ENCODE measurements around the gene VOPP1. TPM values are rescaled to one million over a fixed set of nuclear protein-coding genes. Genes with fewer than 3 reads are reported as not detected.
A peak's percentile ranks its signal among the peaks of the same experiment; 100 is the strongest.
"Not testable (repeated sequence)": the region's sequence is repeated elsewhere in the genome, so short reads cannot be mapped to it uniquely, and the experiment has no call there.

The VOPP1 gene
- total RNA-seq, 2 experiments from 2014 or later = 51.4 to 52.7 TPM

DNA sequence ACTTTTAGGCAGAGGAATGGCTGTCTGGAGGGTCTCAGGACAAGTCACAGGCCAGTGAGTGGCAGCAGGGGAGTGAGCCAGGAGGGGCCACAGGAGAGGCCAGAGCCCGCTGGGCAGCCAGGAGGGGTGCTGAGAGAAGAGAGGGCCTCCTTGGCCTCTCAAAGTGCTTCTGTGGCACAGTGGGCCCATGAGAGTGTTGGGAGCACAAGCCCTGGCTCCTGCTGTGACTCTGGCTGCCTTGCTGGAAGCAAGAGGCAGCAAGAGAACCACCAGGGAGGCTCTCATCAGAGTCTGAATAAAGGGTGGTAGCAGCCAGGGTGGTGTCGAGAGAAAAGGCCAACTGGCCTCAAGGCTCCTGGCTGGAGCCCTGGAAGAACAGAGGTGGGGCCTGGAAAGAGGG is 91.1 kb downstream of the VOPP1 start:
- no peak overlapping the region for H3K27ac Mint-ChIP-seq
- peak; percentile 13 for DNase-seq
- peaks cover 15% of the 10 kb centered on the region for H3K36me3 Mint-ChIP-seq (ENCODE audit: low read depth)
- ChIA-PET CTCF (no interaction called here), POLR2A (no interaction called here)
- H3K27me3 Mint-ChIP-seq = no peaks in the 10 kb centered on the region
- peaks cover 29% of the 10 kb centered on the region for H3K4me1 Mint-ChIP-seq
- no peak overlapping the region for H3K4me3 Mint-ChIP-seq
- no peaks in the 10 kb centered on the region for H3K9me3 Mint-ChIP-seq

DNA sequence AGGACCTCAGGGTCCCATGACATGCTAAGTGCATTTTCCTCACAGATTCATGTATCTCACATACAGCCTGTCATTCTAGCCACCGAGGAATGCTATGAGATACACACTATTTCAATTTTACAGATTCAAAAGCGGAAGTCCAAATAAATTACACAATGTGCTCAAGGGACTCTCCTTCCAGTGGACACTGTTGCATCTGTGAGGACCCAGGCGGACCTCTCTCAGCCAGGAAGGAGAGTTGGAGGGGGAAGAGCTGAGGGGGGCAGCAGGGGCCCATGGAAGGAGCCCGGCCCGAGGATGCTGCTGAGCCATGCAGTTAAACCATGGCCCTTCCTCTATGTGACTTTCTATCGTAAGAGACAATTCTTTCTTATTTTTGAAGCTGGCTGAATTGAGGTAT is 93.6 kb downstream of the VOPP1 start:
- Mint-ChIP-seq H3K9me3 (no peaks in the 10 kb centered on the region), H3K4me3 (no peak overlapping the region), H3K27ac (no peak overlapping the region), H3K27me3 (peaks cover 1% of the 10 kb centered on the region), H3K36me3 (ENCODE audit: low read depth) (peaks cover 15% of the 10 kb centered on the region), H3K4me1 (peaks cover 49% of the 10 kb centered on the region)
- ChIA-PET POLR2A (interaction anchor here (1.5 kb wide), 1 partner anchor 56 kb away, joined by 3 read pairs; no protein-coding TSS in a partner anchor), CTCF (interaction anchor here (0.6 kb wide), 1 partner anchor 10 kb away, joined by 4 read pairs; no protein-coding TSS in a partner anchor)
- peak; percentile 4 for DNase-seq

DNA sequence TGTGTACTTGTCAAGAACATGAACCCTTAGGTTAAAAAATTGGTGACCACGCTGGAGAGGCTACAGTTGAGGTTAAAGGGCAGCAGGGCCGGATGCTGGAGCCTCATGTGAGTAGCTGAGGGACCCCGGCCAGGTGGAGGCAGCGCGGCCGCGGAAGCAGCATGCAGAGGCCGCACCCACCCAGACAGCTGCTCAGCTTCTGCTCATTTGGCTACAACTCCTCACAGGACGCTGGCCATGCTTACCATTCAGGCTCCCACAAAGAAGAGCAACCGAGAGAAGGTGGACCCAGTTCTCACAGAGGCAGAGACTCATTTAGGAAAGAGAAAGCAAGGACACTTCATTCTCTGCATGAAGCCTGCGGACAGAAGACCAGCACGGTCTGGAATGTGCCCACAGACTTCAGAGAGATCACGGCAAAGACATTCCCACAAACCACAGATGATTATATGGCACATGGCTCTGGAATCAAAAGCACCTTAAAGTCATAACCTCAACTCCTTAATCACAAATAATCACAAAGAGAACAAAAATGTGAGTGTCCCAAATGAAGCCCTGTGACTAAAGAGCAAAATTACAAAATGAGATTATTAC is 94.4 kb downstream of the VOPP1 start:
- Mint-ChIP-seq H3K27ac (no peak overlapping the region), H3K27me3 (peaks cover 1% of the 10 kb centered on the region), H3K9me3 (no peaks in the 10 kb centered on the region), H3K4me3 (no peak overlapping the region), H3K4me1 (peaks cover 44% of the 10 kb centered on the region), H3K36me3 (ENCODE audit: low read depth) (peaks cover 15% of the 10 kb centered on the region)
- peak; percentile 3 for DNase-seq
- POLR2A ChIA-PET = interaction anchor here (1.5 kb wide), 1 partner anchor 57 kb away, joined by 3 read pairs; no protein-coding TSS in a partner anchor
- CTCF ChIA-PET = no interaction called here

DNA sequence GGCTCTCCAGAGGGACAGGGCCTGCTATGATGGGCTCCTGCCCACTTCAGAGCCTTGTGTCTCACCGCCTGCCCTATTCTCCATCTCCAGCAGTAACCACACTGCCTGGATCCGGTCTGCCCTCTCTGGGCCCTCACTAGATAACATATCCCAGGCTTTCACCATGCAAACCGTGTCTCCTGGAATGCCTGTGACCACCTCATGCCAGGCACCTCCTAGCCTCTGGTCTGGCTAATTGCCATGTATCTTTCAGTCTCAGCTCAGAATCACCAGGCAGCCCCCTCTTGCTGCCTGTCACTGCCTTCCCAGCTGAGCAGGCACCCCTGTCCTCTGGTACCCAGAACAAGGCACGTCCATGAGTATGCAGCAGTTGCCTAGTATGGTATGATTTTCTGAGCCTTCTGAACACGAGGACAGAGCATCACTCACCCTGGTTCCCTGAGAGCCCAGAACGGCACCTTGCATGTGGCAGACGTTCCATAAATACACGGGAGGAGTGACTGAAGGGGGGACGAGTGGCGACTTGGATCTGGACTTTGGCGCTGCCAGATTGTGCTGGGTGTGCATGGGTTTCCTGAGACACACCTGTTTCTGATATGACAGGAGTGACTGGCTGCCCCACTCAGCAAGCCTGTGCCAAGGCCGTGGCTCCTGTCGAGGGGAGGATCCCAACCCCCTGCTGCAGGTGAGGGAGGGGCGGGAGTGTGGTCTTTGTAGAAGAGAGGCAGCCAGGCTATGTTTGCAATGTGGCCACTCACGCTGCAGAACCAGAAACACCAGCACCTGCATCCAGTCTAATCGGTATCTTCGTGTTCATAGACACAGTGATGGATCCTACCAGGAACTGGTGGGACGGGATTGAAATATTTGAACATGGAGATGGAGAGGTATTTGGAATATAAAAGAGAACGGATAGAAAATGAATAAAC is 95.2 kb downstream of the VOPP1 start:
- Mint-ChIP-seq H3K27ac (no peak overlapping the region), H3K4me3 (no peak overlapping the region), H3K4me1 (peaks cover 42% of the 10 kb centered on the region), H3K36me3 (ENCODE audit: low read depth) (peaks cover 15% of the 10 kb centered on the region), H3K9me3 (no peaks in the 10 kb centered on the region), H3K27me3 (peaks cover 1% of the 10 kb centered on the region)
- CTCF ChIA-PET = no interaction called here
- POLR2A ChIA-PET = interaction anchor here (1.0 to 1.1 kb wide), 3 partner anchors 10 to 57 kb away, joined by 3 to 6 read pairs (median 3); no protein-coding TSS in a partner anchor
- peak; percentile 10 for DNase-seq

DNA sequence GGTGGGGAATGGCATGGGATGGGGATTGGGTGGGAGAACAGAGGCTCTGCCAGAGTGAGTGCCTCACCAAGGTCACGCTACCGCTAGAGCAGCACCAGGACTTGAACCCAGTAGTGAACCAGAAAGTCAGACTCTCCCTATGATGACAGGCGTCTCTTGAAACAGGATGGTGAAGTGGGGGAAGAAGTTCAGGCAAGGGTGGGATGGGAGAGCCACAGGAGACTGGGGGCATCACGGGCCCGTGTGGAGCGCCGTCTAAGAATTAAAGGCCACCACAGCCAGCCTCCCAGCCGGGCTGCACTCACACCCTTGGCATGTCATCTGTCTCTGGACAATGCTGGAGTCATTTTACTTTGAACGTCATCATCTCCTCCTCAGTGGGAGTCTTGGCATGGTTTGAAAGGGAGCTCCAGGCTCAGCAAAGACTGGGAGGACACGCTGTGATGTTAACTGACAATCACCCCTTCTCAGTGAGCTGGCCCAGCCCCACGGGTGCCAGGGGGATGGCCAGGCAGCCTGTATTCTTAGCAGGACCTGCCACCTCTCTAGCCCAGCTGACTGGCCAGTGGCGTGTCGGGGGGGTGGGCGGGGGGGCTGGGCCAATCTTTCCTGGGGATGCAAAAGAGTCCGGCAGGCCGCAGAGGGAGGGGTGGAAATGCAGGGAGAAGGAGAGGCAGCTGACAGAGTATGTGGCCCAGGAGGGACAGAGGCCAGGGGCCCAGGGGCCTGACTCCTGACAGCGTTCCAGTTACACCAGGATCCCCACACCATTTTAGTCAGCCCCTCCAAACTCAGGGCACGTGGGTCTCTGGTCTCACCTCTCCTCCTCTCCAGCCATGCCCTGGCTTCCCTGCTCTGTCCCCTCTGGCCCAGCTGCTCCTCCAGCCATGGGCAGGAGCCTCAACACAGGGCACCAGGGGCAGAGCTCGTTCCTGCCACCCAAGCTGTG is 96.2 kb downstream of the VOPP1 start:
- no peak overlapping the region for H3K4me3 Mint-ChIP-seq
- H3K27me3 Mint-ChIP-seq = peaks cover 1% of the 10 kb centered on the region
- DNase-seq = peak; percentile 11

DNA sequence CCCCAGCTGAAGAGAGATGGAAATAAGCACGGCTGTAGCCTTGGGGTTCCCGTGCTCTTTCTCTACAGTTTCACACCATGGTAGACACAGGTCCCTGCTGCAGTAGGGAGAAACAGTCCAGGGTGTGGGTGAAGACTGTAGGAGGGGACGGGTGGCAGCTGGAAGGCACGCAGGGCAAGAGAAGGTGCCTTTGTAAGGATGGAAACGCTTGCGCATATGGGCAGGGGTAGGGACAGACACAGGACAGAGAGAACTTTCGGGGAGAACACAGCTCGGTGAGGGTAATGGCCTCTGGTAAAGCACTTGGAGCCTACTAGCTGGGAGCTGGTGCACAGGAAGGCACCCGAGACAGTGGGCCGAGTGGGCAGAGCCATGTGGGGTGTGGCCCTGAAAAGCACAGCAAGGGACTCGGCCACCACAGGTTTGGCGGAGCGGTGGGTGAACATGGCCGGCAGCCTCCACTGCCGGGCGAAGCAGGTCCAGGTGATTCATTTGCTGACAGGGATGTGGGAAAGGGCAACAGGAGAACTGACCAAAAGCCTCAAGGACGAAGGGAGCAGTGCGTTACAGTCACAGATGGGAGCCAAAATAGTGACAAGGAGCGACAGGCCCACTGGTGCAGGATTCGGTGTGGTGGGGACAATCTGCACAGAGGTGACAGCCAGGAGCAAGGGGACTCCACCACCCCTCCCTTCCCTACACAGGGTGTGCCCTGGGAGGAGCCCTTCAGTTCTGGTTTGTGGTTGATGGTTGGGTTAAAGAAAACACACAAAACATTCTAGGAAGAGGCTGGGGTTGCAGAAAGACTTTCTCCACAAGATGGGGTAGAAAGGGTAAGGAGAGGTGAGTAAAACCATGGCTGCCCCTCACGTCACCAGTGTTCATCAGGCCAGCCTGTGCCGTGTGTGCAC is 97.1 kb downstream of the VOPP1 start:
- DNase-seq = peak; percentile 40
- Mint-ChIP-seq H3K4me3 (no peak overlapping the region), H3K27me3 (peaks cover 1% of the 10 kb centered on the region), H3K9me3 (no peaks in the 10 kb centered on the region), H3K27ac (peak overlapping the region; percentile 8), H3K4me1 (peaks cover 40% of the 10 kb centered on the region), H3K36me3 (ENCODE audit: low read depth) (peaks cover 17% of the 10 kb centered on the region)
- ChIA-PET POLR2A (interaction anchor here (0.6 to 1.4 kb wide), 3 partner anchors 59 to 167 kb away, joined by 3 to 7 read pairs (median 6); no protein-coding TSS in a partner anchor), CTCF (no interaction called here)

More for the DNA sequence above, 96.2 kb downstream of the VOPP1 start:
- ChIA-PET POLR2A (interaction anchor here (1.0 to 1.1 kb wide), 3 partner anchors 9 to 58 kb away, joined by 3 to 6 read pairs (median 3); no protein-coding TSS in a partner anchor), CTCF (no interaction called here)
- peaks cover 19% of the 10 kb centered on the region for H3K36me3 Mint-ChIP-seq (ENCODE audit: low read depth)
- H3K4me1 Mint-ChIP-seq = peaks cover 41% of the 10 kb centered on the region
- H3K9me3 Mint-ChIP-seq = no peaks in the 10 kb centered on the region
- peak overlapping the region; percentile 8 for H3K27ac Mint-ChIP-seq

DNA sequence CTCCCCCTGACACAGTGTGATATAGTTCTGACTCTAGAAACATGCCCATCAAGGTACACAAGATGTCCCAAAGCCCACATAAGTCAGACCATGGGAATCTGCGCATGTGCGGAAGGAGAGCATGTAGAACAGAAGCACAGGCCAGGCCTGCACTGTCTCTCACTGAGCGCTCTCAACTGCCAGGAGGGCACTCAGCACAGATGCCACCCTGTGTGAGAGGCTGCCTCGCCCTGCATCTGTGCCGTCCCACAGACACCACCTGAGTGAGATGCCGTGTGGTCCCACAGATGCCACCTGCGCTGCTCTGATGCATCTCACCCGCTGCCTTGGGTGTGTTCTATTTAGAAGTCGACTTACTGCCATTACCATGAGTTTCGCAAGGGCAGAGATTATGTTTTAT is 98.4 kb downstream of the VOPP1 start:
- Mint-ChIP-seq H3K27me3 (peaks cover 1% of the 10 kb centered on the region), H3K9me3 (no peaks in the 10 kb centered on the region), H3K4me3 (no peak overlapping the region), H3K4me1 (peaks cover 52% of the 10 kb centered on the region), H3K36me3 (ENCODE audit: low read depth) (peaks cover 18% of the 10 kb centered on the region), H3K27ac (no peak overlapping the region)
- POLR2A ChIA-PET = no interaction called here
- DNase-seq = no peak
- CTCF ChIA-PET = no interaction called here

DNA sequence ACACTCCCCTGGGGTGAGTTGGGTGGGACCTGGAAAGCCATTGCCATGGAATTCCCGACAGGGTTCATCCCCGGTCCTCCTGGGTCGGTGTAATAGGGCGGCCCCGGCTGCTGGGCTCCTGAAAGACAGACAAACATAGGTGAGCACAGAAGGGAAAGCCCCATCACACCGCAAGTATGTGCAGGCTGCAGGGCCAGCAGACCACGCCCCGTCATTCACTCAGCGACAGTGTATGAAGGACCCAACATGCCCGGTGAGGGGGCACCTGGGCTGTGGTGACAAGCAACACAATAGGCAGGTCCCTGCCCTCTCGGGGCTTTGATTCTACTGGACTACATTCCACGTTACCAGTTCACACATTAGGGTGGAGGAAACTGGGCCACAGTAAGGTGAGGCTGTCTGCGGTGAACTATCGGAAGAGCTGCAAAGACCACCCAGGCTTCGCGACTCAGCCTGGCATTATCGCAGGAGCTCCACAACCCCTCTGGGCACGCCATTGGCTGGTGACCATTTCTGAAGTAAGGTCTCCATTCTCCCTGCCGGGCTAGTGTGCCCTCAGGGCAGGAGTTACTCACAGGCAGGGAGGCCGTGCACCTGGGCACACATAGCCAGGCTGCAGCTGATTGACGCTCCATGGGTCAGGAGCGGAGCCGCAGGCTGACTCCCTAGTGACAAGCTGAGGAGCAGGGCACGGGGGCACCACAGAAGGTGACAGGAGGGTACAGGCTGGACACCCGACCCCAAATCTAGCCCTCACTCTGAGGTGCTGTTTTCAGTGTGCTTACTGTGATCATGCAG is 99.2 kb downstream of the VOPP1 start:
- no peak overlapping the region for H3K4me3 Mint-ChIP-seq
- ChIA-PET POLR2A (no interaction called here), CTCF (no interaction called here)
- H3K27ac Mint-ChIP-seq = no peak overlapping the region
- H3K27me3 Mint-ChIP-seq = peaks cover 1% of the 10 kb centered on the region
- peaks cover 23% of the 10 kb centered on the region for H3K36me3 Mint-ChIP-seq (ENCODE audit: low read depth)
- H3K9me3 Mint-ChIP-seq = no peaks in the 10 kb centered on the region
- peaks cover 58% of the 10 kb centered on the region for H3K4me1 Mint-ChIP-seq
- DNase-seq = no peak

DNA sequence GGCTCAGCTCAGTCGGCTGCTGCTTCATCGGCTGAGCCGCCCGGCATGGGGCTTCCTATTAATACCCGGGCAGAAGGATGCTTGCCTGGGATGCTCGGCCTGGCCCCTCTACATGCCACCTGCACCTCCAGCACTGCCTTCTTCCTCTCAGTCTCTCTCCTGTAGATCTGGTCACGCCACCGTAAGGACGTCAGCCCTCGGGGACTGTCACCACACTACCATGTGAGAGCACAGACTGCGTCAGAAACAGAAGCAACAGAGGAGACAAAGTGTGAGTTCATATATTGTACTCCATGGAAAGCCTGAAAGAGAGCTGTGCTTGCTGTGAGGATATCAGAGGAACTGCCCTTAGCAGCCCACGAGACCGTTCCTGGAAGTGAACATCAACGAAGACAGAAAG is 99.9 kb downstream of the VOPP1 start:
- Mint-ChIP-seq H3K36me3 (ENCODE audit: low read depth) (peaks cover 22% of the 10 kb centered on the region), H3K4me1 (peaks cover 58% of the 10 kb centered on the region)
- H3K27me3 Mint-ChIP-seq, H3K27ac Mint-ChIP-seq, H3K9me3 Mint-ChIP-seq, POLR2A ChIA-PET, H3K4me3 Mint-ChIP-seq, CTCF ChIA-PET, DNase-seq: not testable (repeated sequence)

DNA sequence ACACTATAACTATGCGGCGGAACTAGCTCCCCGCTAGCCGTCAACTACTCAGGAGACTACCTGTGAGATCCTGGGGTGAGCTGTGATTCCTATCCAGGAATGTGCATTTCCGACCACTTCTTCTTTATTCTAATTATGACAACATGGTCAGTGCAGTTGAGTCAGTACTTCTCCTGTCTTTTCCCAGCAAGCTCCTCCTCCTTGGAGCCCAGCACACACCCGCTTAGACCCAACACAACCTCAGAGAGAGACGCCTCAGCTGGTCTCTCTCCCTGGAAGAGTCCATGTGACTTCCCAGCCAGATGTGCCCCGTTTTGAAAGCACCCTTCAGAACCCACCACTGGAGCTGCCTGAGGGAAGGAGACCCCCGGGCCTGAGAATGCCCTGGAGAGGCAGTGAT is 100.7 kb downstream of the VOPP1 start:
- H3K27me3 Mint-ChIP-seq, H3K27ac Mint-ChIP-seq, POLR2A ChIA-PET, CTCF ChIA-PET, H3K9me3 Mint-ChIP-seq, H3K4me3 Mint-ChIP-seq, DNase-seq: not testable (repeated sequence)
- Mint-ChIP-seq H3K4me1 (peaks cover 52% of the 10 kb centered on the region), H3K36me3 (ENCODE audit: low read depth) (peaks cover 24% of the 10 kb centered on the region)

DNA sequence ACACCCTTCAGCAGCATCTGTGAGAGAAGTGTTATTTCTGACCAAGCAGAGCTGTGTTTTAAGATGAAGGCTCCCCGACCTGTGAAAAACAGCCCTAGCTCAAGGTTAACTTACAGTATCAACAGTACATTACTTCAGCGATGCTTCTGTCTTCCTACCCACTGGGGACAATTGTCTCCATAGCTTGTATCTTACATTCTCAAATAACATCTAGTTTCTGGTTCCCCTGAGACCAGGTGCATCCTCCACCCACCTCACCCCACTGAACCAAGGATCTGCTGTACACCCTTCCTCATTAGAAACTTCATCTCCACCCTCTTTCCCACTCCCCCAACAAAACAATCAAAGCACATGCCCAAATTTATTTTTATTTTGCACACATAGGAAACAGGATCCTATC is 102.0 kb downstream of the VOPP1 start:
- Mint-ChIP-seq H3K9me3 (no peaks in the 10 kb centered on the region), H3K36me3 (ENCODE audit: low read depth) (peaks cover 31% of the 10 kb centered on the region), H3K27ac (no peak overlapping the region), H3K4me1 (peaks cover 41% of the 10 kb centered on the region), H3K27me3 (peaks cover 1% of the 10 kb centered on the region), H3K4me3 (no peak overlapping the region)
- ChIA-PET CTCF (interaction anchor here (1.7 kb wide), 1 partner anchor 64 kb away, joined by 4 read pairs; no protein-coding TSS in a partner anchor), POLR2A (interaction anchor here (1.7 to 3.1 kb wide), 2 partner anchors 64 to 161 kb away, joined by 5 to 29 read pairs; no protein-coding TSS in a partner anchor)
- no peak for DNase-seq
